Measurements from ENCODE around the gene SPRY1.

Gene SPRY1

GRCh38 chr4:123412091-123412505 lies 15.5 kb downstream of the SPRY1 start:
- DNase-seq: no peak

- DNase-seq: no peak
Observed at GRCh38 chr4:123412700-123413512, 16.3 kb downstream of the SPRY1 start.

- DNase-seq: no peak
Observed at GRCh38 chr4:123415576-123415975, 19.0 kb downstream of the SPRY1 start.

- peak; percentile 43 to 49 for DNase-seq
Observed at GRCh38 chr4:123415977-123416376, 19.4 kb downstream of the SPRY1 start.

GRCh38 chr4:123417813-123418212 lies 21.2 kb downstream of the SPRY1 start:
- DNase-seq: no peak

- no peak for DNase-seq
Observed at GRCh38 chr4:123418351-123418931, 21.8 kb downstream of the SPRY1 start.

- DNase-seq: no peak
Observed at GRCh38 chr4:123419885-123420755, 23.5 kb downstream of the SPRY1 start.

- peak in 1 of 2 experiments; percentile 12 for DNase-seq
Observed at GRCh38 chr4:123421227-123421936, 24.8 kb downstream of the SPRY1 start.

- no peak for DNase-seq
Observed at GRCh38 chr4:123421937-123422781, 25.6 kb downstream of the SPRY1 start.

GRCh38 chr4:123423819-123424218 lies 27.2 kb downstream of the SPRY1 start:
- DNase-seq: no peak

- DNase-seq: no peak
Observed at GRCh38 chr4:123427951-123428350, 31.4 kb downstream of the SPRY1 start.

GRCh38 chr4:123430031-123430430 lies 33.4 kb downstream of the SPRY1 start:
- DNase-seq: peak; percentile 9 to 16

- DNase-seq: no peak
Observed at GRCh38 chr4:123430501-123430900, 33.9 kb downstream of the SPRY1 start.

- no peak for DNase-seq
Observed at GRCh38 chr4:123433573-123433972, 37.0 kb downstream of the SPRY1 start.

- no peak for DNase-seq
Observed at GRCh38 chr4:123433976-123434375, 37.4 kb downstream of the SPRY1 start.

- no peak for DNase-seq
Observed at GRCh38 chr4:123435246-123436113, 38.9 kb downstream of the SPRY1 start.

GRCh38 chr4:123438031-123438430 lies 41.4 kb downstream of the SPRY1 start:
- DNase-seq: no peak

- DNase-seq: no peak
Observed at GRCh38 chr4:123443401-123444289, 47.0 kb downstream of the SPRY1 start.

GRCh38 chr4:123444290-123444731 lies 47.7 kb downstream of the SPRY1 start:
- no peak for DNase-seq

Data from activated CD4-positive, alpha-beta T cell treated with anti-CD3 and anti-CD28 coated beads, Interleukin-2, amount 50 U/mL, for 4 hours (primary cell).